GM20000 (cell line): ENCODE results near the gene CDC14A.

Source experiments
- DNase-seq: peaks from one replicate; pipeline ENCODE4 v3.0.0; 2012; ENCODE audit warnings: low spot score
- TF ChIP-seq, protein P1 (sequence below): IDR thresholded peaks from 2 replicates; pipeline ENCODE4 v1.5.1; 2012; ENCODE audit warnings: mild to moderate bottlenecking, control low read depth; ENCODE audit errors: extremely low read depth, missing control alignments

Gene CDC14A

DNA sequence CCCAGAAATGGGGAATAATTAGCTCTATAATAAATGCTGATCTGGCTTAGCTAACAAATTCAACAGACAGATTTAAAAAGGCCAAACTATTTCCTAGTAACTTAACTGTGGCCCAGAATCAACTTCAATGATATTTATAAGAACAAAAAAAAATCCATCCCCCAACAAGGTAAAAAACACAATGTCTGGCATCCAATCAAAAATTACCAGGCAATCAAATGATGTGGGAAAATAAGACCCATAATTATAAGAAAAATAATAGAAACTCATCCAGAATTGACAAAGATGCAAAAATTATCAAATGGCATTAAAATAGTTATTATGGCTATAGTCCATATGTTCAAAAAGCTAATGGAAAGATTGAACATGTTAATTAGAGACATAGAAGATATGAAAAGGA lies 42.4 kb upstream of the CDC14A start:
- DNase-seq = no peak
- TF ChIP-seq, protein P1, sequence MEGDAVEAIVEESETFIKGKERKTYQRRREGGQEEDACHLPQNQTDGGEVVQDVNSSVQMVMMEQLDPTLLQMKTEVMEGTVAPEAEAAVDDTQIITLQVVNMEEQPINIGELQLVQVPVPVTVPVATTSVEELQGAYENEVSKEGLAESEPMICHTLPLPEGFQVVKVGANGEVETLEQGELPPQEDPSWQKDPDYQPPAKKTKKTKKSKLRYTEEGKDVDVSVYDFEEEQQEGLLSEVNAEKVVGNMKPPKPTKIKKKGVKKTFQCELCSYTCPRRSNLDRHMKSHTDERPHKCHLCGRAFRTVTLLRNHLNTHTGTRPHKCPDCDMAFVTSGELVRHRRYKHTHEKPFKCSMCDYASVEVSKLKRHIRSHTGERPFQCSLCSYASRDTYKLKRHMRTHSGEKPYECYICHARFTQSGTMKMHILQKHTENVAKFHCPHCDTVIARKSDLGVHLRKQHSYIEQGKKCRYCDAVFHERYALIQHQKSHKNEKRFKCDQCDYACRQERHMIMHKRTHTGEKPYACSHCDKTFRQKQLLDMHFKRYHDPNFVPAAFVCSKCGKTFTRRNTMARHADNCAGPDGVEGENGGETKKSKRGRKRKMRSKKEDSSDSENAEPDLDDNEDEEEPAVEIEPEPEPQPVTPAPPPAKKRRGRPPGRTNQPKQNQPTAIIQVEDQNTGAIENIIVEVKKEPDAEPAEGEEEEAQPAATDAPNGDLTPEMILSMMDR = no peak

DNA sequence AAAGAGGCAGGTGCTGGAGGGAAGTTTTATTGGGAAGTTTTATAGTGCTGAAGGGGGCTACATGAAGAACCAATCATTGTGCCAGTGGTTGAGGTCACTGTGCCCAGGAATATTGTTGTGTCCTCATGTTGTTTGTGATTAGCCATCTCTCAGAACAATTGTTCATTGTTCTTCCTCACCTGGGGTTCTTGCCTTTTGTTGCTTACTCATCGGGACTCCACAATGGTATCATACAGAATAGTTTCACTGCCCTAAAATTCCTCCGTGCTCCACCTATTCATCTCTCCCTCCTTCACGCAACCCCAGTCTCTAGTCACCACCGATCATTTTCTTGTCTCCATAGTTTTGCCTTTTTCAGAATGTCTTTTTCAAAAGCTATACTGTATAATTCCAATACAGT lies 38.9 kb upstream of the CDC14A start:
- DNase-seq = no peak
- TF ChIP-seq, protein P1 = no peak

DNA sequence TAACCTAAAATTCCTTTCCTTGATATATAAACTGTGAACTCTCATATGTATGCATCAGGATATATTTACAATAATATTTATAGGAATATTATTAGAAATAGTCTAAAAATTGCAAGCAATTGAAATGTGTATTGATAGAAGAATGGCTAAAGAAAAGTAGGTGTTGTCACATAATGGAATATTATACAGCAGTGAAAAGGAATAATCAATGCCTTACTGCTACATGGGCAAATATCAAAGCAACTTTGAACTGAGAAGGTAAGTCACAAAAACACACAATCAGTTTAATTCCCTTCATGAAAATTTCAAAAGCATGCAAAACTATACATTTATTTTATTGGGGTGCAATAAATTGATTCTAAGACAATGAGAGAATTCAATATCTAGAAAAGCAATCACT lies 35.7 kb upstream of the CDC14A start:
- DNase-seq = no peak
- TF ChIP-seq, protein P1 = no peak

DNA sequence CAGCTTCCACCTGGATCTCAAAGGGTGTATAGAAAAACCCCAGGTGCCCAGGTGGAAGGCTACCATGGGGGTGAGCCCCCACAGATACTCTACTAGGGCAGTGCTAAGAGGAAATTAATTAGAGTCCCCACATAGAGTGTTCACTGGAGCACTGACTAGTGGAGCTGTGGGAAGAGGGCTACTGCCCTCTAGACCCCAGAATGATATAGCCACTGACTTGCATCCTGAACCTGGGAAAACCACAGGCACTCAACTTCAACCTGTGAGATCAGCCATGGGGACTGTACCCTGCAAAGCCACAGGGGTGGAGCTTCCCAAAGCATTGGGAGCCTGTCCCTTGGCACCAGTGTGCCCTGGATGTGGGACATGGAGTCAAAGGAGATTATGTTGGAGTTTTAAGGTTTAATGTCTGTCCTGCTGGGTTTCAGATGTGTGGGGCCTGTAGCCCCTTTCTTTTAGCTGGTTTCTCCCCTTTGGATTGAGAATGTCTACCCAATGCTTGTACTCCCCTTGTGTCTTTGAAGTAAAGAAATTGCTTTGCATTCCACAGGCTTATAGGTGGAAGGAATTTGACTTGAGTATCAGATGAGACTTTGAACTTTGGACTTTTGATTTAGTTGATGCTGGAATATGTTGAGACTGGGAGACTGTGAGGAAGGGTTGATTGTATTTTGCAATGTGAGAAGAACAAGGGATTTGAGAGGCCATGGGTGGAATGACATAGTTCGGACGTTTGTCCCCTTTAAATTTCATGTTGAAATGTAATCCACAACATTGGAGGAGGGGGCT lies 31.8 kb upstream of the CDC14A start:
- TF ChIP-seq, protein P1 = no peak
- DNase-seq = no peak

DNA sequence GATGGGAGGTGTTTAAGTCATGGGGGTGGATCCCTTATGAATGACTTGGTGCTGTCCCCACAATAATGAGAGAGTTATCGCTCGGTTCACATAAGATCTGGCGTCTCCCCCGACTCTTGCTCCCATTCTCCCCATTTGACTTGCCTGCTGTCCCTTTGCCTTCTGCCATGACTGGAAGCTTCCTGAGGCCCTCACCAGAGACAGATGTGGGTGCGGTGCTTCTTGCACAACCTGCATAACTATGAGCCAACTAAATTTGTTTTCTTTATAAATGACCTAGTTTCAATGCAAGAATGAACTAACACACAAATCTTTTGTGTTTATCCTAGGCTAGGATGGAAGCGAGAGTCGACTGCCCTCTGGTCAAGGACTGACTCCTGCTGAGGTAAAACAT lies 31.2 kb upstream of the CDC14A start:
- TF ChIP-seq, protein P1 = no peak
- no peak for DNase-seq

DNA sequence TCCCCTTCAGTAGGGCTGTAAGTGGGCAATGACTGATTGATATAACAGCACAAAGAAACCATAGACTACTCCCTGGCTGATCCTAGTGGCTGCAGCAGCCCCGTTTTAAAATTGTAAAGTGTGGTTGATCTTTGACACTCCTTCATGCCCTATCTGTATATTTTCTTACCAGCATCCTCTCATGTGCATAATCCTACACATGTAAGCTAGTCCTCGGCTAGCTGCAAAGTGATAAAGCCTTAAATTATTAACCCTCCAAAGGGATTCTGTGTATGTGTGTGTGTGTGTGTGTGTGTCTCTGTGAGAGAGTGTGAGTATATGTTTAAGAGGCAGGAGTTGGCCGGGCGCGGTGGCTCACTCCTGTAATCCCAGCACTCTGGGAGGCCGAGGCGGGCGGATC lies 30.8 kb upstream of the CDC14A start:
- DNase-seq = no peak

DNA sequence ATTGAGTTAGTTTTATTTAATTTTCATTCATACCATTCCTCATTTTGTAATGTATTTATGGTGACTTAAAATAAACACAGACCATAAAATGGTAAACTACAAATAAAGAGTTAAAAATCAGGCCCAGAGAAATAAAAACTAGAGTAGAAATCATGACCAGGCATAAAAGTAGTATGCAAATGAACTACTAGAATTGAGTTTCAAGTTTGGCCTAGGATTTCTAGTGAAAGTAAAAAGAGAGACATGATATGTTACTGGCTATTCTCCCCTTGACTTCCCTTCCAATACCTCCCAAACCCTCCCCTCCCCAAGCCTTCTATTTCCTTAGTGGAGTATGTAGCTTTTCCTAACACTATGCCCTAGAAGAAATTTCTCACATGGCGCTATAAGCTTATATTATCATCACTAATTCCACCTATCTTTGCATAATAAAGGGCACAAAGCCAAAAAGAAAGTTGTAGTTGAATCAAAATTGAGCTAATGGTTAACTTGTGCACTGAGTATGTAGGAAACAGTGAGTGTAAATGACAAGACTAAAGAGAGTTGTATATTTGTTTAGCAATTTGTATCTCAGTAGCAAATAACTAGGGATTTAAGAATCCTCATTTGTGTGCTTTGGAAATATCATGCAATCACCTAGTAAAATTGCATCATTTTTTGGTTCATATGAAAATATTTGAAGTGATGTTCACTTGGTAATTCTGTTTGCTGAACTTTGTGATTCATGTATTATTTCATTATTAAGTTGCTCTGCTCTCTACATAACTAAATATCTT lies 29.7 kb upstream of the CDC14A start:
- no peak for DNase-seq
- TF ChIP-seq, protein P1 = no peak

More for the DNA sequence above, 30.8 kb upstream of the CDC14A start:
- TF ChIP-seq, protein P1 = no peak
